NCI-H446 (cell line): ENCODE measurements around the gene SYNJ1.
"Not testable (repeated sequence)": the region's sequence is repeated elsewhere in the genome, so short reads cannot be mapped to it uniquely, and the experiment has no call there.

Experiments used
- DNase-seq, 2 experiments: peaks; one replicate each; lab custom pipeline; 2025; lab: John Stamatoyannopoulos, UW

SYNJ1 gene, protein sequence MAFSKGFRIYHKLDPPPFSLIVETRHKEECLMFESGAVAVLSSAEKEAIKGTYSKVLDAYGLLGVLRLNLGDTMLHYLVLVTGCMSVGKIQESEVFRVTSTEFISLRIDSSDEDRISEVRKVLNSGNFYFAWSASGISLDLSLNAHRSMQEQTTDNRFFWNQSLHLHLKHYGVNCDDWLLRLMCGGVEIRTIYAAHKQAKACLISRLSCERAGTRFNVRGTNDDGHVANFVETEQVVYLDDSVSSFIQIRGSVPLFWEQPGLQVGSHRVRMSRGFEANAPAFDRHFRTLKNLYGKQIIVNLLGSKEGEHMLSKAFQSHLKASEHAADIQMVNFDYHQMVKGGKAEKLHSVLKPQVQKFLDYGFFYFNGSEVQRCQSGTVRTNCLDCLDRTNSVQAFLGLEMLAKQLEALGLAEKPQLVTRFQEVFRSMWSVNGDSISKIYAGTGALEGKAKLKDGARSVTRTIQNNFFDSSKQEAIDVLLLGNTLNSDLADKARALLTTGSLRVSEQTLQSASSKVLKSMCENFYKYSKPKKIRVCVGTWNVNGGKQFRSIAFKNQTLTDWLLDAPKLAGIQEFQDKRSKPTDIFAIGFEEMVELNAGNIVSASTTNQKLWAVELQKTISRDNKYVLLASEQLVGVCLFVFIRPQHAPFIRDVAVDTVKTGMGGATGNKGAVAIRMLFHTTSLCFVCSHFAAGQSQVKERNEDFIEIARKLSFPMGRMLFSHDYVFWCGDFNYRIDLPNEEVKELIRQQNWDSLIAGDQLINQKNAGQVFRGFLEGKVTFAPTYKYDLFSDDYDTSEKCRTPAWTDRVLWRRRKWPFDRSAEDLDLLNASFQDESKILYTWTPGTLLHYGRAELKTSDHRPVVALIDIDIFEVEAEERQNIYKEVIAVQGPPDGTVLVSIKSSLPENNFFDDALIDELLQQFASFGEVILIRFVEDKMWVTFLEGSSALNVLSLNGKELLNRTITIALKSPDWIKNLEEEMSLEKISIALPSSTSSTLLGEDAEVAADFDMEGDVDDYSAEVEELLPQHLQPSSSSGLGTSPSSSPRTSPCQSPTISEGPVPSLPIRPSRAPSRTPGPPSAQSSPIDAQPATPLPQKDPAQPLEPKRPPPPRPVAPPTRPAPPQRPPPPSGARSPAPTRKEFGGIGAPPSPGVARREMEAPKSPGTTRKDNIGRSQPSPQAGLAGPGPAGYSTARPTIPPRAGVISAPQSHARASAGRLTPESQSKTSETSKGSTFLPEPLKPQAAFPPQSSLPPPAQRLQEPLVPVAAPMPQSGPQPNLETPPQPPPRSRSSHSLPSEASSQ (N-terminal part only)

DNA sequence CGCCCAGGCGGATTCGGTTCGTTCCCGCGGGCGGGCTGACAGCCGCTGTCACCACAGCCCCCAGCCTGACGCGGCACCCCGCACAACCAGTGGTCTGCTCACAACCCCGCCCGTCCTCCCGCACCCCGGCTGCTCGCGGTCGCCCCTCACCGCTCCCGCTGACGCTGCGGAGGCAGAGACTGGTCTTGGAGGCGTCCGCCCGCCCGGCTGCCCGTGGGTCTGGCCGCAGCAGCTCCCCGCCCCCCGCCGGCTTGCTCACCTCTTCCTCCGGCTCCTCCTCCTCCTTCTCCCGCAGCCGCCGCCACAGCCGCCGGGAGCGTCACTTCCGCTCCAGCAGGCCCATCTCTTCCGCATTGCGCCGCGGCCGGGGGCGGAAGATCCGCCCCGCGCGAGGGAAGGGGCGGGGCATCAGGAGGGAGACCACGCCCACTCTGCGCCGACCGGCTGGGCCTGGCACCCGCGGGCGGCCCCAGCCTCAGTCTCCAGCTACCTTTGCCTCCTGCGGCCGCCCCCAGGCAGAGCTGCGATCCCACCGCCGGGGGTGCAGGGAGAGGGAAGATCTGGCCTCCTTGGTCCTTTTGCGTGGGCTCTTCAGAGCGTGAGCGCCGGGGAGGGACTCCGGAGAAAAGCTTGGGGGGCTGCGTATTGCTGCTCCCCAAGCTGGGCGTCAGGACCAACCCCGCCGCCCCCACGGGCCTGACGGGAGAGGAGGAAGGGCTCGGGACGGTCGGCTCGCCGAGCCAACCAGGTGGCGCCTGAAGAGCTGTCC lies at the start of gene SYNJ1:
Gene SYNJ1 (minus strand): TSS at position 327 of the 769 bp plus-strand sequence. CDS start 1,118 bp downstream, outside the sequence.
- peak; percentile 81 to 95 for DNase-seq

DNA sequence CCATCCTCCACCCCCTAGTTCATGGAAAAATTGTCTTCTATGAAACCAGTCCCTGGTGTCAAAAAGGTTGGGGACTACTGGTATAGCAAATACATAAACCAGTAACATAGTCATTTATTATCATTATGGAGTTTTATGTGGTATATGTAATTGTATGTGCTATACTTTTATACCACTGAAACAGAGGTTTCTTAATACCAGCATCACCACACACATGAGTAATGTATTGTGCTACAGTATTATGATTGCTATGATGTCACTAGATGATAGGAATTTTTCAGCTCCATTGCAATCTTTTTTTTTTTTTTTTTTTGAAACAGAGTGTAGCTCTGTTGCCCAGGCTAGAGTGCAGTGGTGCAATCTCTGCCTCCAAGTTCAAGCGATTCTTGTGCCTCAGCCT lies 49.5 kb upstream of the SYNJ1 start:
- no peak for DNase-seq

DNA sequence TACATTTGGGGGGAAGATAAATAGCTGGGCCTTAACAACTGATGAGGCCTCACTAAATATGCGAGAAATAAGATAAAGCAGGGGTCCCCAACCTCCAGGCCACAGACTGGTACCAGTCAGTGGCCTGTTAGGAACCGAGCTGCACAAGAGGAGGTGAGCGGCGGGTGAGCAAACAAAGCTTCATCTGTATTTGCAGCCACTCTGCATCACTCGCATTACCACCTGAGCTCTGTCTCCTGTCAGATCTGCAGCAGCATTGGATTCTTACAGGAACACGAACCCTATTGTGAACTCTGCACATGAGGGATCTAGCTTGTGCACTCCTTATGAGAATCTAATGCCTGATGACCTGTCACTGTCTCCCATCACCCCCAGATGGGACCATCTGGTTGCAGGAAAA lies 48.9 kb upstream of the SYNJ1 start:
- no peak for DNase-seq

DNA sequence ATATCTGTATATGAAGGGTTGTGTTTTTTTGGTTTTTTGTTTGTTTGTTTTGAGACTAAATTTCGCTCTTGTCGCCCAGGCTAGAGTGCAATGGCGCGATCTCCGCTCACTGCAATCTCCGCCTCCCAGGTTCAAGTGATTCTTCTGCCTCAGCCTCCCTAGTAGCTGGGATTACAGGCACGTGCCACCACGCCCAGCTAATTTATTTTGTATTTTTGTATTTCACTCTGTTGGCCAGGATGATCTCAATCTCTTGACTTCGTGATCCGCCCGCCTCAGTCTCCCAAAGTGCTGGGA lies 45.2 kb upstream of the SYNJ1 start:
- DNase-seq, result not testable (repeated sequence)

DNA sequence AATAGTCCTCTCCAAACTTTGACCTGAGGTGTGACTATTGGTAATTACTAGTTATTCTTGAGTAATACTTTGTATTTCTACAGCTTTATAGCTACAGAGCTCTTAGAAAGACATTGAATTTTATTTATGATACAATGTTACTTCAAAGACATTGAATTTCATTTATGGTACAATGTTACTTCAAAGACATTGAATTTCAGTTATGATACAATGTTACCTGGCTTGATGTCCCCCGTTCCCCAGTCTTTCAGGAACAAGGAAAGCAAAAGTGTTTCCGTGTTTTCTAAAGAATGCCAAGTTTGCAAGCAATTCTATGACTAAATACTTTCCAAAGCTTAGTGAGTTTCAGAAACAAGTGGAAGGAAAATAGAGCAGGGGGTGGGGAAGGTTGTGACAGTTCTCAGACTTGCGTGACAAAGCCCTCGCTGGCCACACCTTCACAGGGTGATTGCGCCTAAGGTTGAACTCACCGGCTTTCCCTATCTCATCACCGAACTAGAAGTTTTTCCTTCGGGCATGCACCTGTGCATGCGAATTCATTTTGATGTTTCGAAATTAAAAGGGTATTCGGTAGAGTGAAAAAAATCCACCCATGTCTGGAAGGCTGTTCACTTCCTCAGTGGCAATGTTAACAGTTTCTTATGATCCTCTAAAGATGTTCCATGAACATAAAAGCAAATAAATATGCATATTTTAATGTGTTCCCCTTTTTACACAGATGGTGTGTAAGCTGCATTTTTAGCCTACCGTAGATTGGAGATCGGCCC lies 44.7 kb upstream of the SYNJ1 start:
- DNase-seq, result no peak

DNA sequence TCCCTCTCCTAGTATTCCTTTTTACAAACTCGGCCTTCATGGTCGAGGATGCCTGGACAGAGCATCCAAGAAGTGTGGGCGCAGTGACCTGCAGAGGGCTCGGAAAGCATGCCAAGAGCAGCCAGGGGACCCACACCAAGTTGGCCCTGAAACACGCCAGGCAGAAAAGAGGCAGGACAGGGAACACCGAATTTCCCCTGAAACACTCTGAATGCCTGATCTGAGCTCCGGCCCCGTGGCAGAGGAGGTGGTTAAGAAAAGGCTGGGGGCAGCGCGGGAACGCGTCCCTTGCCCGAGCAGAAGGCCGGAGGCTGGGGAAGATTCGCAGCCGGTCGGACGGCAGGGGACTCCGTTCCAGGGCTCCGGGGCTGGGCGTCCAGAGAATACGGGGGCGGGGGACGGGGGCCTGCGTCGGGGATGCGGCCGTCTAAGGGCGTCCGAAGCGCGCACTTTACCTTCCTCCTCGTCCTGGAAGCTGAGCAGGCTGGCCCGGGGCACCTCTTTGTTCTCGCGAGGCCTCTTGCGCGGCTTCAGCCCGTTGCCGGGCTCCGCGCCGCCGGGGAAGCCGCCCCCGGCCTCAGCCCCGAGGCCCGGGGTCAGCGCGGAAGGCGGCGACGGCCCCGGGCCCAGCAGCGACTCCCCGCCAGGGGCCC lies 43.2 kb upstream of the SYNJ1 start:
- DNase-seq, result peak; percentile 25 to 55

DNA sequence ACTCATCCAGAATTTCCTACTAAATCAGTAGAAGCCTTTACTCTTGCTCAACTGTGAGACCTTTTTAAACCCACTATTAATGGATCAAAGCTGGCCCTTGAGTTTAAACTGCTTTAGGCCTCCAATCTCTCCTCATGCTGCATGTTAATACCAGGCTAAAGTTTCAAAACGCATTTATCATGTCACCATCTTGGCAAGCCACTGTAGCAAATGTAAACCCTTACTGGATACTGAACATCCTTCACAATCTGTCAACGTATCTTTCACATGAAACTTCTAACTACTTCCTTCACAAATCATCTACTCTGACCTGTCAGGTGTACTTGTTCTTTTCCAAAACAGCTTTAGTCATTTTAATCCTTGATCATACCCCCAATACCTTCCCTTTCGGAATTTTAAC lies 40.7 kb upstream of the SYNJ1 start:
- DNase-seq, result peak; percentile 25 to 55

DNA sequence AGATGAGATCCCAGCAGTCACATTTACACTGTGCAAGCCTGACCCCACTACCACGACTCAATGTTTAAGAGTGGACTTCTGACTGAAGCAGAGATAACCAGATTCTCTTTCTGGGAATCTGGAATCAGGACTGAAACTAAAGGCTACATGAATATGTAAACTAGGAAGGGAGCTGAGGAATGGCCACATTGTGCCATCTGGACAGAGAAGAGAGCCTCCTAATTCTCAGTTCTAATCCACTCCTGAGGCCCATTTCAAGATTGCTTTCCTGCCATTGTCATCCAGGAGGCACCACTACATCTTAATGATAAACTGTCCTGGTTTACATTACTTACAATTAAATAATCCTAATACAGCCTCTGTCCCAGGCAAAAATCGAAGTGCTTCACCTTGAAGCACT lies 37.2 kb upstream of the SYNJ1 start:
- DNase-seq, result no peak

DNA sequence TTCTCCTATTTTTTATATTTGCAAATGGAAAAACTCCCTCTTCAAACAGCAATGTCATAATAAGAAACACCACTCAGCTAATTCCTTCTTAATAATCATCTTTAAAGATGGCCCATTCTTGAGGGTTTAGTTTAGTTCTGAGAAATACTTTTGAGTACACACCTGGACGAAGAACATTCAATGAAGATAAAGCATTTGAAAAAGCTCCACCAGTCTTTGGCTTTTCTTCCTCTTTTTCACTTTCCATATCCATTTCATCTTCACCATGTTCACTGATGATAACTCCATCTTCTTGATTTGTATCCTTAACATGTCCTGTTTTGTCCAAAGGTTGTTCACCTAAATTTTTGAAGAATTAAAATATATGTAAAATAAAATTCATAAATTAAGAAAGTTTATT lies 36.4 kb upstream of the SYNJ1 start:
- DNase-seq, result no peak

DNA sequence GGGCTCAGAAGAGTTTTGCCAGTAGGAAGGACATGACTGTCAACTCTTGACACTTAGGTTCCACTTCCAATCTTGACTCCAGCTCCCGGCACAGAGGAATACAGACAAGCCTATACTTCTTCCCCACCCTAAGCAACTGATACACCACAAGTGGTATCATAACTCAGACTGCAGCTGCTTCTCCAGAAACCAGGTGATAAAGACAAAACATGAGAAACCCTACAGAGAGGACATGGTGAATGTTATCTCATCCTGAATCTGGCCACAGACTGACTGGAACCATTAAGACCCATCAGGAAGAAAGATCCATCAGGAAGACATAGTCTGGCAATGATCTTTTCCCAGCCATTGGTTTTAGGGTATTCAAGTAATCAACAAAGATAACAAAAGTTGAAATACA lies 30.0 kb upstream of the SYNJ1 start:
- DNase-seq, result no peak

DNA sequence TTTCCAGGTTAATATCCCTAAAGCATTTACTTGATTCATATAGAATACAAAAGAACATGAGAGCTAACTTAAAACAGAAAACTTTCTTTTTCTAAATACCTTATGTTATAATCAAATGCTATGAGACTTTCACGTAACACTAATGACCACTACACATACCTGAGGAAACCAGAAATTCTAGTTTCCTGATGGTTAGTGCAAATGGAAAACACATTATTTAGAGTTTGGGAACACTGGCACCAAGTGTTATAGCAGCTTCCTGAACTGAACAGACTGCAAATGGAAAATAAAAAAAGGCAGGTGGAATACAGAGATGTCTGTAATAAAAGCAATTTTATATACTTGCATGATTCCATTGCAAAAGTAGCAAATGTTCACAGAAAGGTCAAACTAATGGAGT lies 28.3 kb upstream of the SYNJ1 start:
- DNase-seq, result no peak

DNA sequence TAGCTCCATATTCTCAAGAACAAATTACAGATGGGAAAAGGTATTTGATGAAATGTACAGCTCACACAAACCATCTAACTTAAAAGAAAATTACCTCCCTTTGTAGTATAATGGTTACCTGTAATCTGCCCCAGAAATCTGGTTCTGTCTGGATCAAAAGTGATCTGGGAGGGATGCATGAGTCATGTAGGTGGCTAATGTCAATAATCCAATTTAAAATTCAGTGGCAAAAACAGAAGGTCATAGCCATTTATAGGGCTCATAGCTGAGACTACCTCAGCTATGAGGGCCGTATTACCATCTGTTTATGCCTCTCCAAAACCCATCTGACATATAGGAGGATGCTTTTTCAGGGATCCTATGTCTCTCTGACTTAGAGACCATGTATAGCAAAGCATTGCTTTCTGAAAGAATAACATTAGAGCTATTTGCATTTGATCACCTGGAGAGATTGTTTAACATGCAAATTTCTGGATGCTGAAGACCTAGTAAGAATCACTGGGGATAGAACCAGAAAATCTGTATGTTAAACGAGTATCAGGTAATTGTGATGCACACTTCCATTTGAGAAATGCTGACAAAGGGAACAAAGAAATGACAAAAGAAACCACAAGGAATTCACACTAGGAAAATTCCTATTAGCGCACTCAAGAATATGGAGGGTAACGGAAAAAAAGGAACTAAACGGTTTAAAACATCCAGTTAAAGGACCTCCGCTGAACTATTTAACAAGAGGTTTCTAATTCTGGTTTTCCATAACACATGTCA lies 26.2 kb upstream of the SYNJ1 start:
- no peak for DNase-seq

DNA sequence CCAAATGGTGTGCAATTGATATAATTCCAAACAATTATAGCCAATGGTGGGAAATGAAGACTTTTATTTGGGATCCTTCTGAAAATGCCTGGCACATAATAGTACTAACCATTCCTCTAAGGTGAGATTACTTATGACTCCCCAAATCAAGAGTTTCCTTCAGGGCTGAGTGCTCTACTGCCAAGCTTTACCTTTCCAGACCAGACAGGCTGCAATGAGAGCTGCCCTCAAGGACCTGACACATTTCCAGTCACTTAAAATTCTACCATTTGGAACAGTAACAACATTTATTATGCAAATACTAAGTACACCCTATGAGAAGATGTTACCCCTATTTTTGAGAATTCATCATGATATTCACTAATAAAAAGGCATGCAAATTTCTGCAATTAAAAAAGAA lies 22.6 kb upstream of the SYNJ1 start:
- DNase-seq, result no peak

DNA sequence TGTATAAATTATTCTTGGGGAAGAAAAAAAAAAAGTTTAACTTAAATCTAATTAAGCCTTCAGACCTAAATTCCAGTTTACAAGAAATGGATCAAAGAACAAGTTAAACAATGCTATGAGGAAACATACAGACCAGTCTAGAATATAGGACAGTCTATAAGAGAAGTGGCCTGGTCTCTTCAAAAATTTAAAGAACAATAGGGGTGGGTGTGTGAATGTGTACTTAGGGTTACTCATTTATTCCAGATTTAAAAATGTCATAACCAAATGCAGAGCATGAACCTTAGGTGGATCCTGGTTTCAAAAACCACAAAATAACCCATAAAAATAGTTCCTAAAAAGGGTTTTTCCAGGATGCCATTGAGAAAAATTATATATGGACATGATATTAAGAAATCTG lies 21.8 kb upstream of the SYNJ1 start:
- DNase-seq, result no peak

DNA sequence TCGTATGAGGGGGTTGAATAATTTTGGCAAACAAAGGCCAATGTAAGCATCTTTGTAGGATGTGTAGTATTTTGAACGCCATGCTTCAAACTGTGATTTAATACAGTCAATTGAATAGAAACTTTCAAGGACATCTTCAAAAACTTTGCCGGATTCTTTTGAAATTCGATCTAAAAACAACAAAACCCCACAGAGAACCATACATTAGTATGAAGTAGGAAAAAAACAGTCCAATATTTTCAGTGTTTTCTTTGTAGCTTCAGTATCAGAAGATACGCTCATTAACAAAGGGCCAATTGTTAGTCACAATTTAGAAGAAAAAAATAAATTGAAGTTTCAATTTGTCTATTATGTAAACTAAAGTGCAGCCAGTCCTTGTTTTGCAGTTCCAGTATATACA lies 20.7 kb upstream of the SYNJ1 start:
- DNase-seq, result no peak

DNA sequence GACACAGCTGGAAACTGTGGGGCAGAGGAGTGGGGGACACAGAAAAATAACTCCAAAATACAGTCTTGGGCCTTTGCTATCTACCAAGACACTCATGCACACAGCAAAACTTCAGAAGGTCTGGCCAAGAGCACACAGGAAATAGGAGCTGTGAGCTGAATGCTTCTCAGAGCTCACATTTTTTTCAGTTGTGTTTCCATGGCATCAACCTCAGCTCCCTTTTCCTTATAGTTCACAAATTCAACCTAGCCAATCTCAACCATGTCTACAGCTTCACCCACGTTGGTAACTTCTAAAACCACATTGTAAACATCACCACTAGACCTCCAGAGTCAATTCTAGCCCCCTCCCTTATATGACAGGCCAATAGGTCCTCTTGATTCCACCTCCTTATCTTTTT lies 19.6 kb upstream of the SYNJ1 start:
- no peak for DNase-seq

DNA sequence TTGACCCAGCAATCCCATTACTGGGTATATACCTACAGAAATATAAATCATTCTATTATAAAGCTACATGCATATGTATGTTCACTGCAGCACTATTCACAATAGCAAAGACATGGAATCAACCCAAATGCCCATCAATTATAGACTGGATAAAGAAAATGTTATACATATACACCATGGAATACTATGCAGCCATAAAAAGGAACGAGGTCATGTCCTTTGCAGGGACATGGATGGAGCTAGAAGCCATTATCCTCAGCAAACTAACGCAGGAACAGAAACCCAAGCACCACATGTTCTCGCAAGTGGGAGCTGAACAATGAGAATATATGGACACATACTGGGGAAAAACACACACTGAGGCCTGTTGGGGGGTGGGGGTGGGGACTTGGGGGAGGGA lies 18.9 kb upstream of the SYNJ1 start:
- DNase-seq, result not testable (repeated sequence)

DNA sequence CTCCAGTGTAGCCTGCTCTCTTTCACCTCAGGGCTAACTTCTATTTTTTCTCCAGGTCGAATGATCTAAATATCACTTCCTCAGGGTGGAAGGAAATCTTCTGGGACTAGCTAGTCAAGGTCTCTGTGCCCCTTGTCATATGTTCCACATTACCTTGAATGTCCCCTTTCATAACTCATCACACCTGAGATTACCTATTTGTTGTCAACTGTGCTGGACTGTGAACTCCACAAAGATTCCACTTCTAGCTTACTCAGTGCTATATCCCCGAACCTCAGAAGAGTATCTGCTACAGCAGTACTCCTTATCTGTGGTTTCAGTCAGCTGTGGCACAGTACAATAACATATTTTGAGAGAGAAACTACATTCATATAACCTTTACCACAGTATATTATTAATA lies 14.6 kb upstream of the SYNJ1 start:
- DNase-seq, result no peak

DNA sequence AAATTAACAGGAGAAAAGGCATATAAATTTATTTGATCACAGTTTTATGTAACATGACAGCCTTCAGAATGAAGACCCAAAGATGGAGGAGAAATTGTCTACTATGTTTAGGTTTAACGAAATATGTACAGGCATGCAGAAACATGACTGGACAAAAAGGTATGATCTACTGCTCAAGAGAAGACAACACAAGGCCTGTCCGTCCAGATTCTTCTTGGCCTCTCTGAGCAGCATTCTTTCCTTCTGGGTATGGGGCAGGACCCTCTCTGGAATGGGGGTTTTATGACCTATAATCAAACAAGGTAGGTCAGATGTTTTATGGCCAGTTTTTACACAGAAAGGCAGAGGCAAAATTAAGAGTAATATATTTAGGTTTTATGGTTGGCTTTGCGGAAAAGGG lies 13.5 kb upstream of the SYNJ1 start:
- no peak for DNase-seq

DNA sequence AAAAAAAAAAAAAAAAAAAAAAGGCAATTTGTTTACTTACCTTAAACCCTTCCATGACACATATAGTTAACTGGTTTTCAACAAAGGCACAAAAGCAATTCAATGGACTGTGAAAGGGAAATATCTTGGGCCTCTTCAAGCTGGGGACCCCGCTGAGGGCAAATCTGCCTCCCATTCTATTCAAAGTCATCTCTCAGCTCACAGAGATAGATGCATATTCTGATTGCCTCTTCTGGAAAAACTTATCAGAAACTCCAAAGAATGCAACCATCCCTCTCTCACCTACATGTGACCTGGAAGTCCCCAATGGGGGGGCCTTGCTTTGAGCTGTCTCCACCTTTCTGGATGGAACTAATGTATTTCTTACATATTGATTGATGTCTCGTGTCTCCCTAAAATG lies 12.1 kb upstream of the SYNJ1 start:
- no peak for DNase-seq
